VCaP (cell line): ENCODE measurements around the gene PCDHA4.

Experiments used
- H3K27ac ChIP-seq: fragments of 450-650 bp; 2 replicates; pipeline ENCODE4 v1.5.1; 2017
- TF ChIP-seq, protein P1 (sequence below): fragments of 450-650 bp; conservative IDR thresholded peaks from 2 replicates; pipeline ENCODE4 v1.5.1; 2017; ENCODE audit warnings: mild to moderate bottlenecking, moderate library complexity

PCDHA4 gene

DNA sequence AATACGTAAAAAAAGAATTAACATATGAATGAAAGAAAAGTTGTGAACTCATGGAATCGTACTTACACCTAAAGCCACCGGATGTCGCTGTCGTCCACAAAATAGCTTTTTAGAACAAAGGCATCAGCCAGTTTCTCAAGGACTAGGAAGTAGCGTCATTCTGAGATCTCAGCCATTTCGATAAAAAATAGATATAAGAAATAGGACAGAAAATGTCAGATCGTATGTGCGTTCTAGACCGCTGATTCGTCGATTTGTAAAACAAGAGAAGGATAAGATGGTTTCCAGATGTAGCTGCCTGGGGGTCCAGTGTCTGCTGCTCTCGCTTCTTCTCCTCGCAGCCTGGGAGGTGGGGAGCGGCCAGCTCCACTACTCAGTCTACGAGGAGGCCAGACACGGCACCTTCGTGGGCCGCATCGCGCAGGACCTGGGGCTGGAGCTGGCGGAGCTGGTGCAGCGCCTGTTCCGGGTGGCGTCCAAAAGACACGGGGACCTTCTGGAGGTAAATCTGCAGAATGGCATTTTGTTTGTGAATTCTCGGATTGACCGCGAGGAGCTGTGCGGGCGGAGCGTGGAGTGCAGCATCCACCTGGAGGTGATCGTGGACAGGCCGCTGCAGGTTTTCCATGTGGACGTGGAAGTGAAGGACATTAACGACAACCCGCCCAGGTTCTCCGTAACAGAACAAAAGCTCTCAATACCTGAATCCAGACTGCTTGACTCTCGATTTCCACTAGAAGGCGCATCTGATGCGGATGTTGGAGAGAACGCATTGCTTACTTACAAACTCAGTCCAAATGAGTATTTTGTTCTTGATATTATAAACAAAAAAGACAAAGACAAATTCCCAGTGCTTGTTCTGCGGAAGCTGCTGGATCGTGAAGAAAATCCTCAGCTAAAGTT is 49.2 kb downstream of the PCDHA4 start, which contains the start of gene PCDHA10:
PCDHA10 (plus strand) TSS at position 126 of the 903 bp plus-strand sequence; CDS start at position 278, 152 bp downstream.
- TF ChIP-seq, protein P1, sequence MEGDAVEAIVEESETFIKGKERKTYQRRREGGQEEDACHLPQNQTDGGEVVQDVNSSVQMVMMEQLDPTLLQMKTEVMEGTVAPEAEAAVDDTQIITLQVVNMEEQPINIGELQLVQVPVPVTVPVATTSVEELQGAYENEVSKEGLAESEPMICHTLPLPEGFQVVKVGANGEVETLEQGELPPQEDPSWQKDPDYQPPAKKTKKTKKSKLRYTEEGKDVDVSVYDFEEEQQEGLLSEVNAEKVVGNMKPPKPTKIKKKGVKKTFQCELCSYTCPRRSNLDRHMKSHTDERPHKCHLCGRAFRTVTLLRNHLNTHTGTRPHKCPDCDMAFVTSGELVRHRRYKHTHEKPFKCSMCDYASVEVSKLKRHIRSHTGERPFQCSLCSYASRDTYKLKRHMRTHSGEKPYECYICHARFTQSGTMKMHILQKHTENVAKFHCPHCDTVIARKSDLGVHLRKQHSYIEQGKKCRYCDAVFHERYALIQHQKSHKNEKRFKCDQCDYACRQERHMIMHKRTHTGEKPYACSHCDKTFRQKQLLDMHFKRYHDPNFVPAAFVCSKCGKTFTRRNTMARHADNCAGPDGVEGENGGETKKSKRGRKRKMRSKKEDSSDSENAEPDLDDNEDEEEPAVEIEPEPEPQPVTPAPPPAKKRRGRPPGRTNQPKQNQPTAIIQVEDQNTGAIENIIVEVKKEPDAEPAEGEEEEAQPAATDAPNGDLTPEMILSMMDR, result no peak

DNA sequence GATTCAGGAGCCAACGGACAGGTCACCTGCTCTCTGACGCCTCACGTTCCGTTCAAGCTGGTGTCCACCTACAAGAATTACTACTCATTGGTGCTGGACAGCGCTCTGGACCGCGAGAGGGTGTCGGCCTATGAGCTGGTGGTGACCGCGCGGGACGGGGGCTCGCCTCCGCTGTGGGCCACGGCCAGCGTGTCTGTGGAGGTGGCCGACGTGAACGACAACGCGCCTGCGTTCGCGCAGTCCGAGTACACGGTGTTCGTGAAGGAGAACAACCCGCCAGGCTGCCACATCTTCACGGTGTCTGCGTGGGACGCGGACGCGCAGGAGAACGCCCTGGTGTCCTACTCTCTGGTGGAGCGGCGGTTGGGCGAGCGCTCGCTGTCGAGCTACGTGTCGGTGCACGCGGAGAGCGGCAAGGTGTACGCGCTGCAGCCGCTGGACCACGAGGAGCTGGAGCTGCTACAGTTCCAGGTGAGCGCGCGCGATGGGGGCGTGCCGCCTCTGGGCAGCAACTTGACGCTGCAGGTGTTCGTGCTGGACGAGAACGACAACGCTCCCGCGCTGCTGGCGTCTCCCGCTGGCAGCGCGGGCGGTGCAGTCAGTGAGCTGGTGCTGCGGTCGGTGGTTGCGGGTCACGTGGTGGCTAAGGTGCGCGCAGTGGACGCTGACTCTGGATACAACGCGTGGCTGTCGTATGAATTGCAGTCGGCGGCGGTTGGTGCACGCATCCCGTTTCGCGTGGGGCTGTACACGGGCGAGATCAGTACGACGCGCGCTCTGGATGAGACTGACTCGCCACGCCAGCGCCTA is 50.5 kb downstream of the PCDHA4 start:
- no peak overlapping the region for H3K27ac ChIP-seq
- TF ChIP-seq, protein P1, result no peak

More for the DNA sequence above, 49.2 kb downstream of the PCDHA4 start, which contains the start of gene PCDHA10:
- H3K27ac ChIP-seq, result no peak within 1 kb of the TSS

DNA sequence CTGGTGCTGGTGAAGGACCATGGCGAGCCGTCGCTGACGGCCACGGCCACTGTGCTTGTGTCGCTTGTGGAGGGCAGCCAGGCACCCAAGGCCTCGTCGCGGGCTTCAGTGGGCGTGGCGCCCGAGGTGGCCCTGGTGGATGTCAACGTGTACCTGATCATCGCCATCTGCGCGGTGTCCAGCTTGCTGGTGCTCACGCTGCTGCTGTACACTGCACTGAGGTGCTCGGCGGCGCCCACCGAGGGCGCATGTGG is 51.0 kb downstream of the PCDHA4 start:
- TF ChIP-seq, protein P1, result no peak
- H3K27ac ChIP-seq, result no peak overlapping the region

DNA sequence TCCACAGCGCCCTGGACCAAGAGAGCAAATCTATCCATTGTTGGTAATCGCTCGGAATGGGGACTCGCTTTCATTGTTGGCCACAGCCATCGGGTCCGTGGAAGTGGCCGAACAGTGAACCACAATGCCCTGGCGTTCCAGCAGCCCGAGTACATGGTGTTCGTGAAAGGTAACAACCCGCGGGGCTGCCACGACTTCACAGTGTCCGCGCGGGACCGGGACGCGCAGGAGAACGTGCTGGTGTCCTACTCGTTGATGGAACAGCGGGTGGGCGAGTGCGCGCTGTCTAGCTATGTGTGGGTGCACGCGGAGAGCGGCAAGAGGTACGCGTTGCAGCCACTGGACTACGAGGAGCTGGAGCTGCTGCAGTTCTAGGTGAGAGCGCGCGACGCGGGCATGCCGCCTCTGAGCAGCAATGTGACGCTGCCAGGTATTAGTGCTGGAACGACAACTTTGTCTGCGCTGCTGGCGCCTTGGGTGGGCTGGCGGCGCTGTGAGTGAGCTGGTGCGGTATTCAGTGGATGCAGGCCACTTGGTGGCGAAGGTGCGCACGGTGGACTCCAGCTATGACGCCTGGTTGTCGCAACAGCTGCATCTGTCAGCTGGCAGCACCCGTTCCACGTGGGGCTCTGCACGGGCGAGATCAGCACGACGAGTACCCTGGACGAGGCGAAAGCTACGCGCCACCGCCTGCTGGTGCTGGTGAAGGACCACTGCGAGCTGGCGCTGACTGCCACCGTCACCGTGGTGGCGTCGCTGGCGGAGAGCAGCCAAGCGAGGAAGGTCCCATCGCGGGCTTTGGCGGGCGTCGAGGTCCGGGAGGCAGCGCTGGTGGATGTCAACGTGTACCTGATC is 55.8 kb downstream of the PCDHA4 start:
- TF ChIP-seq, protein P1, result no peak
- H3K27ac ChIP-seq, result no peak overlapping the region
